ENCODE measurements around the gene CISD3.

CISD3 gene

GRCh38 chr17:38729886-38730525, at the start of gene CISD3:
Gene CISD3 (plus strand): TSS chr17:38730341. CDS start chr17:38730359, 18 bp downstream.
- no peak for DNase-seq

- DNase-seq: no peak
These were observed 49.0 kb upstream of the CISD3 start for GRCh38 chr17:38681096-38681495.

GRCh38 chr17:38685491-38685890, 44.6 kb upstream of the CISD3 start:
- DNase-seq: no peak

GRCh38 chr17:38687286-38687685, 42.9 kb upstream of the CISD3 start:
- DNase-seq: no peak

- no peak for DNase-seq
These were observed 39.8 kb upstream of the CISD3 start for GRCh38 chr17:38690386-38690785.

GRCh38 chr17:38691154-38691553, 39.0 kb upstream of the CISD3 start:
- DNase-seq: no peak

GRCh38 chr17:38693700-38694329, 36.3 kb upstream of the CISD3 start:
- peak in 1 of 2 experiments; percentile 7 for DNase-seq

- DNase-seq: no peak
These were observed 32.9 kb upstream of the CISD3 start for GRCh38 chr17:38697061-38697820.

GRCh38 chr17:38698760-38699159, 31.4 kb upstream of the CISD3 start:
- DNase-seq: no peak

GRCh38 chr17:38701504-38702165, 28.5 kb upstream of the CISD3 start:
- no peak for DNase-seq

GRCh38 chr17:38702166-38702915, 27.8 kb upstream of the CISD3 start:
- DNase-seq: peak in 1 of 2 experiments; percentile 58

- DNase-seq: no peak
These were observed 27.0 kb upstream of the CISD3 start for GRCh38 chr17:38702916-38703741.

- DNase-seq: no peak
These were observed 26.2 kb upstream of the CISD3 start for GRCh38 chr17:38703742-38704605.

- peak in 1 of 2 experiments; percentile 42 for DNase-seq
These were observed 25.3 kb upstream of the CISD3 start, which contains the start of gene MLLT6 for GRCh38 chr17:38704606-38705522. Gene MLLT6 (plus strand): TSS chr17:38705273. CDS start chr17:38705633, 360 bp downstream.

GRCh38 chr17:38705523-38705802, 24.7 kb upstream of the CISD3 start:
- DNase-seq: no peak

- DNase-seq: no peak
These were observed 24.2 kb upstream of the CISD3 start for GRCh38 chr17:38705803-38706504.

GRCh38 chr17:38706505-38707216, 23.5 kb upstream of the CISD3 start:
- DNase-seq: no peak

GRCh38 chr17:38707678-38708351, 22.3 kb upstream of the CISD3 start:
- no peak for DNase-seq
